Measurements from ENCODE around the gene NR2E3.

Gene NR2E3

DNA sequence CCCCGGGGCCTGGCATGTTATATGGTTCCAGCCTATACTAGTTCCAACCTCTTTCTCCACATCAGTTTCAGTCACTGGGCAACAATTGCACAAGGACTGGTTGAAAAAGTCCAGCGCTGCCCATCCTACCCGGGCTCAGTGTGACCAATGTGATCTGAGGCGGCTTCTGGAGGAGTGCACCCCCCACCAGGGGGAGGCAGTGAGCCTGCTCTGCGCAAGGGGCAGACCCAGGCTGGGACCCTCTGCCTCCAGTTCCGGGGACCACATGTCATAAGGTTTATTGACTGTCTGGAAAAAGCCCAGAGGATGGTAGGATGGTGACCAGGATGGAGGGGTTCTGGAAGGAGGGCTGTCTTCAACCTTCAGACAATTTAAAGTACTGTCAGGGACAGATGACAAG lies 25.6 kb upstream of the NR2E3 start:
- TF ChIP-seq, protein P1, sequence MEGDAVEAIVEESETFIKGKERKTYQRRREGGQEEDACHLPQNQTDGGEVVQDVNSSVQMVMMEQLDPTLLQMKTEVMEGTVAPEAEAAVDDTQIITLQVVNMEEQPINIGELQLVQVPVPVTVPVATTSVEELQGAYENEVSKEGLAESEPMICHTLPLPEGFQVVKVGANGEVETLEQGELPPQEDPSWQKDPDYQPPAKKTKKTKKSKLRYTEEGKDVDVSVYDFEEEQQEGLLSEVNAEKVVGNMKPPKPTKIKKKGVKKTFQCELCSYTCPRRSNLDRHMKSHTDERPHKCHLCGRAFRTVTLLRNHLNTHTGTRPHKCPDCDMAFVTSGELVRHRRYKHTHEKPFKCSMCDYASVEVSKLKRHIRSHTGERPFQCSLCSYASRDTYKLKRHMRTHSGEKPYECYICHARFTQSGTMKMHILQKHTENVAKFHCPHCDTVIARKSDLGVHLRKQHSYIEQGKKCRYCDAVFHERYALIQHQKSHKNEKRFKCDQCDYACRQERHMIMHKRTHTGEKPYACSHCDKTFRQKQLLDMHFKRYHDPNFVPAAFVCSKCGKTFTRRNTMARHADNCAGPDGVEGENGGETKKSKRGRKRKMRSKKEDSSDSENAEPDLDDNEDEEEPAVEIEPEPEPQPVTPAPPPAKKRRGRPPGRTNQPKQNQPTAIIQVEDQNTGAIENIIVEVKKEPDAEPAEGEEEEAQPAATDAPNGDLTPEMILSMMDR (IDR thresholded peaks at IDR 0.05), result peak; percentile 50

DNA sequence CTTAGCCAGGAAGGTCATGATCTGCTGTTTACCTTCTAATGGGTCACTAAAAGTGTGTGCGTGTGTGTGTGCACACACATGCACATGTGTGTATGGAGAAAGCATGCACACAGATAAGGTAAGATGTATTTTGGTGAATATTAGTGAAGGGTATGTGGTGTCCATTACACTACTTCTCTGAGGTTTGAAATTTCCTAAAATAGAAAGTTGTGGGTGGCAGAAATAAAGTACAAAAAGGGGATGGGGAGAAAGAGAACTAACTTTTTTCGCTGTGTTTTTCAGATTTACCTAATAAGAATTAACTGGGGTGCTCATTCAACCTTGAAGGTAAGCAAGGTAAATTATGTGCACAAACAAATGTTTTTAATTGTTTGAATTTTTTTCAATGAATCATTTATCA lies 24.4 kb upstream of the NR2E3 start:
- TF ChIP-seq, protein P1 (IDR thresholded peaks at IDR 0.05), result no peak

DNA sequence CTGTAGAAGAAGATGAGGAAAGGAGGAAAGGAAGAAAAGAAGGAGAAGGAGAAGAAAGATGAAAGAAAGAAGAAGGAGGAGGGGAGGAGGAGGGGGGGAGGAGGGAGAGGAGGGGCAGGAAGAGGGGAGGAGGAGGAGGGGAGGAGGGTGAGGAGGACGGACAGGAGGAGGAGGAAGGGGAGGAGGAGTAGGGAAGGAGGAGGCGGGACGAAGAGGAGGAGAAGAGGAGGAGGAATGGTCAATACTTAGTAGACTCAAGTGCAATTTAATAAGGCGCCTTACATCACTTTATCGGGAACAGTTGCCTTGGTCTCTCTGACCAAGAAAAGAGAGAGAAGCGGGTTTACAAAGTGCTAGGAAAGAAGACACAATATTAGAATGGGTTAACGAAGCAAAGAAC lies 23.7 kb upstream of the NR2E3 start:
- TF ChIP-seq, protein P1 (IDR thresholded peaks at IDR 0.05), result no peak

DNA sequence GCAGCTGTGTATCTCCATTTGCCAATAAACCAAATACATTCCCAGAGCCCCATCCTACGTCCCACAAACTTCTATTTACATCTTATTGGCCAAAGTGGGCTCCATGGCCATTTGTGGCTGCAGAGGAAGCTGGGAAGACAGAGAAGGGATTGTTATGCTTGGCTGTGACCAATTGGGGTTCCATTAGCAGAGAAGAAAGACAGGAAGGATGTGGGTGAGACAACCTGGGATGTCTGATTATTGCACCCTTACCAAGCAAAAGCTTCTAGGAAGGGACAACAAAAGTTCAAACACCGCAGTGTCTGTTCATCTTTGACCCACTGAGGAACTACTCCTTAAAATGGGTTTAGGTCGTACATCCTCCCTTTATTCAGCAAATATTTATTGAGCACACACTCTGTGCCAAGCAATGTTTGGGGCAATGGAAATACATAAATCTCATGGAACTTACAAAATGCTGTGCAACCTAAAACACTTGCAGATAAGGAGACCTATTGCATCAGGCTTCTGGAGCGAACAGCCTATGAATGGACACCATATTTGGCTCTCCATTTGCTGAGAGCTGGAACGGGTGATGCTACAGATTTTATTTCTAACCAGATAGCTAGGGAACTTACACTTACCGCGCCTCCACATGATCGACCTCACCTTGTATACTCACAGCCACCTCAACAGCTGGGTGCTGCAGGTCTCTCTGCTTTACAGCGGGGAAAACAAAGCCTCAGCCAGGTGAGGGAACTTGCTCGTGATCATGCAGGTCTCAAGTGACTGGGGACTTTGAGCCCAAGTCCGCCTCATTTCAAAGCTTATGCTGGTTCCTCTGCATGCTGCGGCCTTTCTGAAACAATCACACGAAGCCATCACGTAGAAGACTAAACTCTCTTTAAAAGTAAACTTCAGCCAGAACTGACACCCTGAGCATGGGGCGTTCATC lies 21.4 kb upstream of the NR2E3 start:
- TF ChIP-seq, protein P1 (IDR thresholded peaks at IDR 0.05), result no peak

DNA sequence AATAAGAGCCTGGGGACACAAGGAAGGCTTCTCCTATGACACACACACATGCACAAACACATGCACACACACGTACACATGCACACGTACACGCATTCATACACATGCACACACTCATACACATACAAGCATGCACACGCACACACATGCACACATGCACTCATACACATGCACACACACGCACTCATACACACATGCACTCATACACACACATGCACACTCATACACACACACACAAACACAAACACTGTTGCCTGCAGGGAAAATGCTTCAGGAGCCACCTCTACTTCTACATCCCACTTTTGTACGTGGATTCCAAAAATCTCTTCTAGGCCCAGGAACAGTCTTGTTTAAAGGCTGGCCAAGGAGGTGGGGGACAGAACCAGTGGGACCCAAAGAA lies 20.7 kb upstream of the NR2E3 start:
- TF ChIP-seq, protein P1 (IDR thresholded peaks at IDR 0.05), result no peak

DNA sequence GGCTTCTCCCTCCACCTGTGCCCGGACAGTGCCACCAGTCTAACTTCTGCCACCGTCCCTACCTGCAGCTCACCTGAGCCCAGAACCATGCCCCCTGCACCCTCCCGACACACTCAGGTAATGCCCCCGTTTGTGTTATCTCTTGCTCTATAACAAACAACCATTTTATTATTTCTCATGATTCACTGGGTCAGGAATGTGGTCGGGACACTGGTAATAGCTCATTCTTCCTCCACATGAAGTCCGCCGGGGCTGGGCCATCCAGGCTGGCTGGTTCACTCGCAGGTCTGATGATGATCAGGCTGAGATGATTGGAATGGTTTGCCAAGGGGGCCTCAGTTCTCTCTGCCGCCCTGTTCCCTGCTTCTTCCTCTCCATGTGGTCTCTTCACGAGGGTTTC lies 20.3 kb upstream of the NR2E3 start:
- TF ChIP-seq, protein P1 (IDR thresholded peaks at IDR 0.05), result no peak

DNA sequence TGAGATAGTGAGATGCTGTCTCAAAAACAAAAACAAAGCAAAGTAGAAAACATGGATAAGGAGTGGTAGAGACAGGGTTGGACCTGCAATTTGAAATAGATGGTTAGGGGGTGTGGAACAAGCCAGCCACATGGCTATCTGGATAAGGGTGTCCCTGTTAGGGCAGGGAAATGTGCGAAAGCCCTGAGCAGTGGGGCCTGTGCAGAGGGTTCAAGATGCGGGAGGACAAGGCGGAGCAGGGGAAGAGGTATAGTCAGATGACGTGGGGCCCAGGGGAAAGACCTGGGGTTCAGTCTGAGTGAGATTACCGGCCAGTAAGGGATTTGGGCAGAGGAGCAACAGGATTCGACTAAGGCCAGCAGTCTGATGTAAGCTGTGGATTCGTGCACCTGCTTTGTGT lies 18.4 kb upstream of the NR2E3 start:
- TF ChIP-seq, protein P1 (IDR thresholded peaks at IDR 0.05), result no peak
